Lung (tissue), 12 donors: ENCODE data around the gene TNNT3. TPM values are rescaled to one million over a fixed set of nuclear protein-coding genes. Genes with fewer than 3 reads are reported as not detected.

Experiments used
- ATAC-seq: fragments of 200-7000 bp; cut with Tn5 transposase; one replicate; pipeline ENCODE4 v1.9.1; 2020; ENCODE audit warnings: moderate number of reproducible peaks; ENCODE audit not compliant: insufficient read depth, low FRiP score
- DNase-seq, 3 donors: peaks; one replicate each; pipeline ENCODE4 v3.0.0-alpha.2; 2013 to 2017
- H3K27ac ChIP-seq, 2 donors: one replicate each; pipeline ENCODE4 v1.5.1; 2013; ENCODE audit warnings: mild to moderate bottlenecking in 2 of 2, moderate library complexity in 2 of 2, control low read depth in 1 of 2, inconsistent platforms in 1 of 2, low read depth in 1 of 2, low read length in 1 of 2
- H3K27me3 ChIP-seq, 3 donors: one replicate each; pipeline ENCODE4 v1.5.1; 2013; ENCODE audit warnings: low read length in 2 of 3; ENCODE audit not compliant: control insufficient read depth in 3 of 3, insufficient read depth in 3 of 3
- H3K36me3 ChIP-seq, 4 donors: one replicate each; pipeline ENCODE4 v1.5.1; 2013; ENCODE audit warnings: low read length in 4 of 4, mild to moderate bottlenecking in 1 of 4, moderate library complexity in 1 of 4; ENCODE audit not compliant: control insufficient read depth in 4 of 4, insufficient read depth in 4 of 4
- H3K4me1 ChIP-seq, 5 donors: one replicate each; pipeline ENCODE4 v1.5.1; 2013; ENCODE audit warnings: low read length in 5 of 5, mild to moderate bottlenecking in 2 of 5, moderate library complexity in 1 of 5; ENCODE audit not compliant: control insufficient read depth in 5 of 5, insufficient read depth in 5 of 5
- H3K4me3 ChIP-seq: one replicate; pipeline ENCODE4 v1.5.1; 2013; ENCODE audit warnings: mild to moderate bottlenecking, control low read depth, moderate library complexity
- H3K9ac ChIP-seq, 2 donors: one replicate each; pipeline ENCODE4 v1.5.1; 2013; ENCODE audit warnings: low read length in 2 of 2, control low read depth in 1 of 2; ENCODE audit not compliant: insufficient read depth in 1 of 2
- H3K9me3 ChIP-seq, 4 donors: one replicate each; pipeline ENCODE4 v1.5.1; 2013; ENCODE audit warnings: low read length in 3 of 4, mild to moderate bottlenecking in 1 of 4, moderate library complexity in 1 of 4; ENCODE audit not compliant: control insufficient read depth in 4 of 4, insufficient read depth in 3 of 4
- CTCF ChIP-seq: IDR thresholded peaks from 2 replicates; pipeline ENCODE4 v1.5.1; 2012; ENCODE audit warnings: mild to moderate bottlenecking; ENCODE audit errors: control extremely low read depth, extremely low read depth
- WGBS, 2 donors: extraction: QIAGEN DNeasy Blood & Tissue Kit; methylation state at CpG; one replicate each; pipeline ENCODE4 v1.1.7; 2013; 5-methylcytosine and 5-hydroxymethylcytosine counted together
- polyA plus RNA-seq, 2 donors: library from polyadenylated mRNA; stranded (reverse); fragments of 200-250 nt; gene quantifications; one replicate each; pipeline ENCODE4 v1.2.1, GENCODE V29; 2013
- total RNA-seq, 2 donors: library from RNA; depleted of rRNA in 1 of 2; stranded (reverse); fragments of >200 nt in 1 of 2; gene quantifications; one replicate each; pipeline ENCODE4 v1.2.1, GENCODE V29; 2014 to 2021
- donor health status: control.
- donor health status: control.
- donor health status: Bipolar disorder and iron deficiency.
- donor health status: healthy.
- donor health status: DM: yes; HTN: yes; CAD: no.

The TNNT3 gene
- total and polyA plus RNA-seq, 4 donors: 1.6 to 8.0 (median 5.1) TPM

GRCh38 chr11:1966531-1966930 is 47.0 kb downstream of the TNNT3 start:
- no peak overlapping the region for H3K27ac ChIP-seq
- H3K9me3 ChIP-seq: no peaks in the 10 kb centered on the region
- H3K4me1 ChIP-seq: no peaks in the 10 kb centered on the region
- ATAC-seq (no peak), DNase-seq (no peak)
- no peaks in the 10 kb centered on the region for H3K36me3 ChIP-seq
- TF ChIP-seq CTCF: no peak
- H3K27me3 ChIP-seq: no peaks in the 10 kb centered on the region
- no peak overlapping the region for H3K9ac ChIP-seq
- H3K4me3 ChIP-seq: no peak overlapping the region
- WGBS, 2 donors: 80 to 95% methylated on average over 5 to 8 of the region's 18 CpGs

- H3K36me3 ChIP-seq: no peaks in the 10 kb centered on the region
- no peak overlapping the region for H3K4me3 ChIP-seq
- no peak for TF ChIP-seq CTCF
- H3K27me3 ChIP-seq: no peaks in the 10 kb centered on the region
- peak in 1 of 3 donors; percentile 5 for DNase-seq
- 71% methylated on average over 4 of the region's 21 CpGs; no CpG with 5 or more reads in 1 of the 2 donors for WGBS, 2 donors
- no peak overlapping the region for H3K27ac ChIP-seq
- no peak for ATAC-seq
- H3K4me1 ChIP-seq: no peaks in the 10 kb centered on the region
- no peak overlapping the region for H3K9ac ChIP-seq
- no peaks in the 10 kb centered on the region for H3K9me3 ChIP-seq
Measured at GRCh38 chr11:1967641-1968225, 48.2 kb downstream of the TNNT3 start.

GRCh38 chr11:1968454-1969002 is 49.0 kb downstream of the TNNT3 start:
- no peak for DNase-seq
- H3K9ac ChIP-seq: no peak overlapping the region

More at GRCh38 chr11:1968454-1969002, 49.0 kb downstream of the TNNT3 start:
- no peaks in the 10 kb centered on the region for H3K4me1 ChIP-seq
- ATAC-seq: no peak
- WGBS, 2 donors: no CpG with 5 or more reads among the region's 24 CpGs
- TF ChIP-seq CTCF: no peak
- H3K9me3 ChIP-seq: no peaks in the 10 kb centered on the region
- no peak overlapping the region for H3K27ac ChIP-seq
- no peak overlapping the region for H3K4me3 ChIP-seq
- H3K36me3 ChIP-seq: no peaks in the 10 kb centered on the region
- no peaks in the 10 kb centered on the region for H3K27me3 ChIP-seq
